PC-3 (cell line): ENCODE measurements around the gene MVB12B. TPM values are rescaled to one million over a fixed set of nuclear protein-coding genes. Genes with fewer than 3 reads are reported as not detected.

Experiments
- ATAC-seq: fragments of 200-7000 bp; cut with Tn5 transposase; 2 replicates; pipeline ENCODE4 v1.9.1; 2020; ENCODE audit warnings: mild to moderate bottlenecking, moderate library complexity
- BruUV-seq: library from RNA; stranded (reverse); fragments of 400-500 nt; replicated peaks from 2 replicates; lab custom pipeline; 2021; lab: Mats Ljungman, UMichigan
- CTCF ChIA-PET: fragments of 300-600 bp; sonication (Branson Sonifier 250); formaldehyde crosslinking; loops from one replicate; lab custom pipeline; 2022; ENCODE audit warnings: antibody characterized with exemption; lab: Charles Lee
- POLR2A ChIA-PET: fragments of 300-600 bp; sonication (Branson Sonifier 250); formaldehyde crosslinking; loops from one replicate; lab custom pipeline; 2022; ENCODE audit warnings: antibody characterized with exemption; ENCODE audit not compliant: unreplicated experiment; lab: Charles Lee
- DNase-seq: peaks from one replicate; pipeline ENCODE4 v3.0.0-alpha.2; 2015
- H2AFZ ChIP-seq: fragments of 300-600 bp; sonication (generic); 2 replicates; pipeline ENCODE4 v1.6.0; 2016; ENCODE audit warnings: antibody characterized with exemption, low read length
- H3F3A ChIP-seq: fragments of 300-600 bp; sonication (generic); one replicate; pipeline ENCODE4 v1.6.0; 2017; ENCODE audit warnings: antibody characterized with exemption, low read length, control low read depth, mild to moderate bottlenecking; ENCODE audit not compliant: unreplicated experiment
- H3K27ac ChIP-seq: fragments of 300-600 bp; sonication (generic); 2 replicates; pipeline ENCODE4 v1.5.1; 2016; ENCODE audit warnings: mild to moderate bottlenecking, low read length
- H3K27me3 ChIP-seq: fragments of 300-600 bp; sonication (generic); 2 replicates; pipeline ENCODE4 v1.6.1; 2016; ENCODE audit warnings: low read length, mixed read lengths
- H3K36me3 ChIP-seq: fragments of 300-600 bp; sonication (generic); 2 replicates; pipeline ENCODE4 v1.6.1; 2016; ENCODE audit warnings: low read depth, mixed run types, low read length, mixed read lengths
- H3K4me1 ChIP-seq: fragments of 300-600 bp; sonication (generic); 2 replicates; pipeline ENCODE4 v1.5.1; 2016; ENCODE audit warnings: low read length; ENCODE audit not compliant: insufficient read depth
- H3K4me2 ChIP-seq: fragments of 300-600 bp; sonication (generic); 2 replicates; pipeline ENCODE4 v1.6.0; 2016; ENCODE audit warnings: low read length
- H3K4me3 ChIP-seq: fragments of 300-600 bp; sonication (generic); 2 replicates; pipeline ENCODE4 v1.5.1; 2016; ENCODE audit warnings: mild to moderate bottlenecking, low read length, mixed read lengths
- H3K79me2 ChIP-seq: fragments of 300-600 bp; sonication (generic); 2 replicates; pipeline ENCODE4 v1.6.1; 2017; ENCODE audit warnings: low read length, mixed read lengths
- H3K9ac ChIP-seq: fragments of 300-600 bp; sonication (generic); 2 replicates; pipeline ENCODE4 v1.6.0; 2016; ENCODE audit warnings: mild to moderate bottlenecking, low read length
- H3K9me2 ChIP-seq: fragments of 300-600 bp; sonication (generic); replicated peaks from 2 replicates; pipeline ENCODE4 v1.6.1; 2016; ENCODE audit warnings: mixed run types, low read length, mixed read lengths
- H3K9me3 ChIP-seq: fragments of 300-600 bp; sonication (generic); 2 replicates; pipeline ENCODE4 v1.6.1; 2016; ENCODE audit warnings: low read length, mixed read lengths
- H4K20me1 ChIP-seq: fragments of 300-600 bp; sonication (generic); 2 replicates; pipeline ENCODE4 v1.6.1; 2016; ENCODE audit warnings: low read length, mixed read lengths
- CTCF ChIP-seq: fragments of 300-600 bp; sonication (generic); conservative IDR thresholded peaks from 2 replicates; pipeline ENCODE4 v1.5.1; 2017; ENCODE audit warnings: antibody characterized with exemption, low read depth, mild to moderate bottlenecking, low read length
- EZH2 ChIP-seq: fragments of 300-600 bp; sonication (generic); IDR thresholded peaks from one replicate; pipeline ENCODE4 v1.6.1; 2017; ENCODE audit warnings: antibody characterized with exemption, mild to moderate bottlenecking, low read length; ENCODE audit not compliant: unreplicated experiment
- EZH2phosphoT487 ChIP-seq: fragments of 300-600 bp; sonication (generic); IDR thresholded peaks from 2 replicates; pipeline ENCODE4 v1.6.1; 2018; ENCODE audit warnings: mild to moderate bottlenecking, antibody characterized with exemption, low read length, borderline replicate concordance
- intact Hi-C: fragments of 100-400 bp; cut with micrococcal nuclease; formaldehyde crosslinking; loops from 2 replicates; pipeline ENCODE4 v1.9.0; 2023
- total RNA-seq: library from RNA; depleted of rRNA; stranded (reverse); fragments of >200 nt; gene quantifications from 2 replicates; pipeline ENCODE4 v1.2.3, GENCODE V29; 2014

MVB12B gene
- total RNA-seq, 1 experiment from 2014 or later: 7.2 TPM

- ChIA-PET POLR2A (no interaction called here), CTCF (no interaction called here)
- no peak for ATAC-seq
- Histone ChIP-seq H3K4me1 (no peaks in the 10 kb centered on the region), H3F3A (no peaks in the 10 kb centered on the region), H2AFZ (no peak overlapping the region), H3K9me2 (no peaks in the 10 kb centered on the region), H3K27me3 (no peaks in the 10 kb centered on the region), H3K9ac (no peak overlapping the region), H4K20me1 (no peaks in the 10 kb centered on the region), H3K4me3 (no peak overlapping the region), H3K27ac (no peak overlapping the region), H3K79me2 (no peaks in the 10 kb centered on the region), H3K36me3 (no peaks in the 10 kb centered on the region), H3K9me3 (no peaks in the 10 kb centered on the region), H3K4me2 (no peak overlapping the region)
- intact Hi-C loops: no loop called here
- no peak for DNase-seq
- no TSS peak for BruUV-seq
- TF ChIP-seq EZH2phosphoT487: no peak
- TF ChIP-seq EZH2: no peak
- no peak for TF ChIP-seq CTCF
Measured at GRCh38 chr9:126468141-126468825, 141.7 kb downstream of the MVB12B start.

GRCh38 chr9:126470241-126470993 is 143.8 kb downstream of the MVB12B start:
- intact Hi-C loops: no loop called here
- no TSS peak for BruUV-seq
- no peak for TF ChIP-seq EZH2phosphoT487
- no peak for TF ChIP-seq CTCF
- no peak for TF ChIP-seq EZH2
- H3K9ac ChIP-seq: no peak overlapping the region
- H3K79me2 ChIP-seq: no peaks in the 10 kb centered on the region
- H3K4me1 ChIP-seq: no peaks in the 10 kb centered on the region
- no peak overlapping the region for H2AFZ ChIP-seq
- CTCF ChIA-PET: no interaction called here
- H3F3A ChIP-seq: no peaks in the 10 kb centered on the region
- no peaks in the 10 kb centered on the region for H4K20me1 ChIP-seq
- H3K4me3 ChIP-seq: no peak overlapping the region
- H3K27ac ChIP-seq: no peak overlapping the region
- no peaks in the 10 kb centered on the region for H3K27me3 ChIP-seq
- no peaks in the 10 kb centered on the region for H3K9me2 ChIP-seq
- H3K4me2 ChIP-seq: no peak overlapping the region
- DNase-seq (no peak), ATAC-seq (no peak)
- POLR2A ChIA-PET: no interaction called here
- no peaks in the 10 kb centered on the region for H3K36me3 ChIP-seq
- no peaks in the 10 kb centered on the region for H3K9me3 ChIP-seq
